Right atrium auricular region (tissue), 2 donors: ENCODE results near the gene TEN1. TPM values are rescaled to one million over a fixed set of nuclear protein-coding genes. Genes with fewer than 3 reads are reported as not detected.

Experiments used
- DNase-seq: peaks from one replicate; pipeline ENCODE4 v3.0.0-alpha.2; 2019; ENCODE audit warnings: low spot score
- H3K27ac ChIP-seq, 2 donors: fragments of 200-600 bp; sonication (generic); 1 replicate in 1 of 2; 2 replicates in 1 of 2; pipeline ENCODE4 v1.5.1; 2016 to 2019
- H3K27me3 ChIP-seq, 2 donors: fragments of 200-600 bp; sonication (generic); one replicate each; pipeline versions ENCODE4 v1.5.1 to v1.6.0; 2017 to 2019
- H3K36me3 ChIP-seq: fragments of 200-600 bp; sonication (generic); one replicate; pipeline ENCODE4 v1.5.1; 2016
- H3K4me1 ChIP-seq, 2 donors: fragments of 200-600 bp; sonication (generic); one replicate each; pipeline versions ENCODE4 v1.5.1 to v1.6.0; 2017 to 2019
- H3K4me3 ChIP-seq, 2 donors: fragments of 200-600 bp; sonication (generic); 1 replicate in 1 of 2; 2 replicates in 1 of 2; pipeline ENCODE4 v1.5.1; 2017 to 2019; ENCODE audit warnings: mild to moderate bottlenecking in 1 of 2, moderate library complexity in 1 of 2
- H3K9me3 ChIP-seq, 2 donors: fragments of 200-600 bp; sonication (generic); one replicate each; pipeline ENCODE4 v1.5.1; 2019
- total RNA-seq, 2 donors: library from RNA; depleted of rRNA; stranded (reverse); fragments of >200 nt; gene quantifications; one replicate each; pipeline ENCODE4 v1.1.0, GENCODE V29; 2016
- TF ChIP-seq, protein P1 (sequence below), 2 donors: fragments of 200-600 bp; sonication (generic); IDR thresholded peaks; one replicate each; pipeline ENCODE4 v1.5.1; 2019; ENCODE audit warnings: antibody characterized with exemption in 2 of 2

Gene TEN1
- total RNA-seq, 2 donors from 2014 or later = 8.8 to 14.0 TPM

DNA sequence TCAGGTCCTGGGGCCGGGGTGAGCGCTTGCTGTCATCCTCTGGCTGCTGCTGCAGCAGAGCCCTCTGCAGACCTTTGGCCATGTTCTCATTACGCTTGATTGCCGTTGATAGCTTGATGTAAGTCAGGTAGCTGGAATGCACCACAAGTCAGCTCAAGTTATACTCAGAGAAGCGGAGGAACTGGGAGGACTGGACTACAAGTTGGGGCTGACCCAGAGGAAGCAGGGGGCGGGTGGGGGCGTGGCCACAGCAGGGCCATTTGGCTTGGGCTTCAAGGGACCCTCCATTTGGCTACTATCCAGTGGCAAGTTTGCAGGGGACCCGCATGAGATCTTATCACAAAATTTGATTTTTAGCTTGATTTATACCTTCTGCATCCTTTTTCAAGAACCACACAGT, 67.0 kb downstream of the TEN1 start:
- Histone ChIP-seq H3K4me1 (no peaks in the 10 kb centered on the region), H3K27me3 (no peaks in the 10 kb centered on the region), H3K9me3 (no peaks in the 10 kb centered on the region), H3K36me3 (peaks cover 98% of the 10 kb centered on the region), H3K4me3 (no peak overlapping the region), H3K27ac (no peak overlapping the region)
- DNase-seq = no peak
- TF ChIP-seq, protein P1, sequence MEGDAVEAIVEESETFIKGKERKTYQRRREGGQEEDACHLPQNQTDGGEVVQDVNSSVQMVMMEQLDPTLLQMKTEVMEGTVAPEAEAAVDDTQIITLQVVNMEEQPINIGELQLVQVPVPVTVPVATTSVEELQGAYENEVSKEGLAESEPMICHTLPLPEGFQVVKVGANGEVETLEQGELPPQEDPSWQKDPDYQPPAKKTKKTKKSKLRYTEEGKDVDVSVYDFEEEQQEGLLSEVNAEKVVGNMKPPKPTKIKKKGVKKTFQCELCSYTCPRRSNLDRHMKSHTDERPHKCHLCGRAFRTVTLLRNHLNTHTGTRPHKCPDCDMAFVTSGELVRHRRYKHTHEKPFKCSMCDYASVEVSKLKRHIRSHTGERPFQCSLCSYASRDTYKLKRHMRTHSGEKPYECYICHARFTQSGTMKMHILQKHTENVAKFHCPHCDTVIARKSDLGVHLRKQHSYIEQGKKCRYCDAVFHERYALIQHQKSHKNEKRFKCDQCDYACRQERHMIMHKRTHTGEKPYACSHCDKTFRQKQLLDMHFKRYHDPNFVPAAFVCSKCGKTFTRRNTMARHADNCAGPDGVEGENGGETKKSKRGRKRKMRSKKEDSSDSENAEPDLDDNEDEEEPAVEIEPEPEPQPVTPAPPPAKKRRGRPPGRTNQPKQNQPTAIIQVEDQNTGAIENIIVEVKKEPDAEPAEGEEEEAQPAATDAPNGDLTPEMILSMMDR (IDR thresholded peaks at IDR 0.05) = no peak

DNA sequence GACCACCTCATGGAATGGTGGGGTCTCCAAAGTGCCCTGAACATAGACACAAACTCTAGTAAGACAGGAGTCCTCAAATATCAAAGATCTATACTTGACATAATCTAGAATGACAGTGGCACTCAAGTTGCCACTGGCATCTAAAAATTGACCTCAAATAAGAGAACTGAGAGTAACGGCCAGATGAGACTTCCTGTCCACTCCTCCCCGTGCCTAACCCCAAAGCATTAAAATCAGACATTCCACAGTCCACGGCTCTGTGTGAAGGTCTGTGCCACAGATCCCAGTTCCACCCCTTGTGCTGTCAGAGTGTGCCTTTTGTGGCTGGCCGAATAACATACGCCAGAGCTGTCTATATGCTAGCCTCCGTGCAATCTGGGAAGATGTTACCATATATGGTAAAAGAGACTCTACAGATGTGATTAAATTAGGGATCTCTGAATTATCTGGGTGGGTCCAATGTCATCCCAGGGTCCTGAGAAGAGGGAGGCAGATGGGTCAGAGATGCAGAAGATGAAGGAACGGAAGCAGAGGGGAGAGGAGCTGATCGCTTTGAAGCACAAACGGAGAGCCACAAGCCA, 69.1 kb downstream of the TEN1 start:
- H3K27me3 ChIP-seq = no peaks in the 10 kb centered on the region
- H3K4me3 ChIP-seq = no peak overlapping the region
- DNase-seq = no peak
- TF ChIP-seq, protein P1 (IDR thresholded peaks at IDR 0.05) = no peak
- no peaks in the 10 kb centered on the region for H3K4me1 ChIP-seq
- H3K27ac ChIP-seq = no peak overlapping the region
- H3K36me3 ChIP-seq = peaks cover 80% of the 10 kb centered on the region
- no peaks in the 10 kb centered on the region for H3K9me3 ChIP-seq

DNA sequence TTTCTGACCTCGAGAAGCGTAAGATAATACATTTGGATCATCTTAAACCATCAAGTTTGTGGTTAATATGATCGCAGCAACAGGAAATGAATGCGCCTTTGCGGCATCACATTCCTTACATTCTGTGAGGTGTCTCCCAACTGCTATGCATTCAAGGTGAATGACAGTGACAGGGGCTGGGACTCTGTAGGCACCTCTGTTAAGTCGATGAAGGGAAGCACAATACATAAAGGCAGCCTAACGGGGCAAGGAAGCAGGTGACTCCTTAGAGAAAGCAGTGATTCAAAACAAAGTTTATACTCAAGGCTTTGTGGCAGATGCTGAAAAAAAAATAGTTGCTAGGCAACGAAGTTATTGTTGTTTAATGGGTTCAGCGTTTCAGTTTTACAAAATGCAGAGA, 69.7 kb downstream of the TEN1 start:
- Histone ChIP-seq H3K27me3 (no peaks in the 10 kb centered on the region), H3K9me3 (no peaks in the 10 kb centered on the region), H3K27ac (no peak overlapping the region), H3K36me3 (peaks cover 80% of the 10 kb centered on the region), H3K4me3 (no peak overlapping the region), H3K4me1 (peaks cover 0 to 6% of the 10 kb centered on the region in 2 donors)
- TF ChIP-seq, protein P1 (IDR thresholded peaks at IDR 0.05) = no peak
- no peak for DNase-seq

DNA sequence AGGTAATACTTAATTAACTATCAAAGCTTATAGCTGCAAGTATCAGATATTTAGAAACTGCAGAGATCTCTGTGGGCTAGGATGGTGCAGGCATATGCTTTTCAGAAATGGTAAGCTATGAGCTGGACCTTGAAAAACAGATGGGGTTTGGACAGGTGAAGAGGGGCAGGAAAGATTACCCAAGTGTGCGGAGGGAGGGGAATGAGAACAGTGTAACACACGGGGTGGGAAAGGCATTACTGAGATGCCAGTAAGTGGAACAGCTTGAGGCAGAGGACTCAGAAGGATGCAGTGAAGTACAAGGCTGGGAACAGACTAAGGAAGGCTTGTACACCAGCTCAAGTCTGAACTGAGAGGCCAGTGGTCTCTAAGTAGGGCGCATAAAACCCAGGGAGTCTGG, 70.2 kb downstream of the TEN1 start:
- Histone ChIP-seq H3K27ac (no peak overlapping the region), H3K4me1 (peaks cover 0 to 8% of the 10 kb centered on the region in 2 donors), H3K9me3 (no peaks in the 10 kb centered on the region), H3K4me3 (no peak overlapping the region), H3K36me3 (peaks cover 80% of the 10 kb centered on the region), H3K27me3 (no peaks in the 10 kb centered on the region)
- TF ChIP-seq, protein P1 (IDR thresholded peaks at IDR 0.05) = no peak
- DNase-seq = no peak

DNA sequence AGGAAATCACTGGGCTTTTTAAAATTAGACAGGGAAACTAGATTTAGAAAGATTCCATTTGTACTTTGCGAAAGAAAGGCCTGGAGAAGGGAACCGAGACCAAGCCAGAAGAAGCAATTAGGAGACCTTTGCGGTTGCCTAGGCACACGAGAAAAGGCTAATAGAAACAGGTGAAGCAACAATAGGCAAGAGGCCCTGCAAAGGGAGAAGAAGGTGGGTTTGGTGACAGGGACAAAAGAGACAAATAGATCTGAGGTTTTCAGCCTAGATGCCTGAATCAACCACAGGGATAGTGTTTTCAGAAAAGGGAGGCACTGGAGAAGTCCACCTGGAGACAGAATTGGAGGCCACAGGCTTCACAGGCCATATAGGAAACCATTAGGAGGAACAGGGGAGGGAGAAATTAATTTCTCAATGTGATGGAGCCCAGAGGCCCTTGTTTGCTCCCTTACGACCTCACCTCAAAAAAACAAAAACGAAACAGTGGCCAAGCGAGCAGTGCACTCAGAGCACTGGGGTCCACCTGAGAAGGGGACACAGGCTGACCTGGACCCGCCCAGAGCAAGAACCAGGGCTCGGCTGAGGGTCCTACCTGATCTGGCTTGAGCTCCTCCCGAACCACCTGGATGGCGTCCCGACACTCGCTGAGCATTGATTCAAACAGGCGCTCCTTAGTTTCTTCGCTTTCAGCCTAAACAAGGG, 70.9 kb downstream of the TEN1 start:
- Histone ChIP-seq H3K36me3 (peaks cover 77% of the 10 kb centered on the region), H3K4me1 (peaks cover 0 to 8% of the 10 kb centered on the region in 2 donors), H3K27me3 (no peaks in the 10 kb centered on the region), H3K27ac (no peak overlapping the region), H3K9me3 (no peaks in the 10 kb centered on the region), H3K4me3 (no peak overlapping the region)
- no peak for DNase-seq
- TF ChIP-seq, protein P1 (IDR thresholded peaks at IDR 0.05) = no peak

Other genes with a start within 250 kb of the TEN1 start
- gene GALK1, start 214.0 kb upstream of the TEN1 start, total RNA-seq = 10 to 100 TPM; 19.6 to 21.0 TPM
- 10 to 100 TPM; 18.8 to 25.3 TPM for gene UNK, start 194.4 kb upstream of the TEN1 start, total RNA-seq
- gene UNC13D, start 134.8 kb upstream of the TEN1 start, total RNA-seq = 10 to 100 TPM; 11.1 to 25.9 TPM
- gene WBP2, start 123.9 kb upstream of the TEN1 start, total RNA-seq = 100 to 1,000 TPM in 1 of 2 donors, 10 to 100 TPM in 1; 100.0 to 163 TPM
- 10 to 100 TPM; 16.8 to 24.8 TPM for gene TRIM47, start 100.7 kb upstream of the TEN1 start, total RNA-seq
- 1 to 10 TPM; 7.0 to 9.8 TPM for gene TRIM65, start 82.3 kb upstream of the TEN1 start, total RNA-seq
- gene MRPL38, start 74.4 kb upstream of the TEN1 start, total RNA-seq = 10 to 100 TPM; 27.2 to 36.4 TPM
- gene FBF1, start 38.2 kb upstream of the TEN1 start, total RNA-seq = 1 to 10 TPM; 3.8 to 6.3 TPM
- gene ACOX1, start 74 bp upstream of the TEN1 start, total RNA-seq = 10 to 100 TPM; 49.6 to 67.4 TPM
- gene CDK3, start 21.6 kb downstream of the TEN1 start, total RNA-seq = 1 to 10 TPM in 1 of 2 donors, not detected in 1; 2.0 TPM
- under 1 TPM; 0.30 to 0.71 TPM for gene EVPL, start 48.1 kb downstream of the TEN1 start, total RNA-seq
- gene SRP68, start 93.3 kb downstream of the TEN1 start, total RNA-seq = 10 to 100 TPM; 35.2 to 43.9 TPM
- gene GALR2, start 95.5 kb downstream of the TEN1 start, total RNA-seq = not detected
- gene ZACN, start 99.9 kb downstream of the TEN1 start, total RNA-seq = not detected
- gene EXOC7, start 124.5 kb downstream of the TEN1 start, total RNA-seq = 10 to 100 TPM; 56.0 to 65.3 TPM
- gene FOXJ1, start 162.0 kb downstream of the TEN1 start, total RNA-seq = not detected